Mononuclear cell (primary cell): Measurements from ENCODE around the gene AP2A2. TPM values are rescaled to one million over a fixed set of nuclear protein-coding genes. Genes with fewer than 3 reads are reported as not detected.
"Not testable (repeated sequence)": the region's sequence is repeated elsewhere in the genome, so short reads cannot be mapped to it uniquely, and the experiment has no call there.

Experiments used
- H3K27me3 ChIP-seq: 2 replicates; pipeline ENCODE4 v1.6.0; 2011; ENCODE audit warnings: low read length, control low read depth; ENCODE audit not compliant: insufficient read depth
- H3K4me1 ChIP-seq: 2 replicates; pipeline ENCODE4 v1.5.1; 2011; ENCODE audit warnings: mild to moderate bottlenecking, low read length, control low read depth; ENCODE audit not compliant: insufficient read depth
- H3K4me3 ChIP-seq: 2 replicates; pipeline ENCODE4 v1.5.1; 2011; ENCODE audit warnings: mild to moderate bottlenecking, low read length, moderate library complexity
- H3K9me3 ChIP-seq: 2 replicates; pipeline ENCODE4 v1.5.1; 2011; ENCODE audit warnings: low read depth, mild to moderate bottlenecking, control low read depth, low read length
- total RNA-seq: library from RNA; depleted of rRNA; stranded (reverse); fragments of >200 nt; gene quantifications from one replicate; pipeline ENCODE4 v1.2.3, GENCODE V29; 2012

AP2A2 gene
- total RNA-seq, 1 donor, result 40.0 TPM

- no peaks in the 10 kb centered on the region for H3K27me3 ChIP-seq
- H3K4me1 ChIP-seq, result peaks cover 6% of the 10 kb centered on the region
- no peaks in the 10 kb centered on the region for H3K9me3 ChIP-seq
- H3K4me3 ChIP-seq, result no peak overlapping the region
These were observed 27.0 kb downstream of the AP2A2 start for GRCh38 chr11:952406-953385.

GRCh38 chr11:953512-953911 lies 27.8 kb downstream of the AP2A2 start:
- Histone ChIP-seq H3K27me3 (no peaks in the 10 kb centered on the region), H3K4me3 (no peak overlapping the region), H3K9me3 (no peaks in the 10 kb centered on the region), H3K4me1 (peaks cover 6% of the 10 kb centered on the region)

DNA sequence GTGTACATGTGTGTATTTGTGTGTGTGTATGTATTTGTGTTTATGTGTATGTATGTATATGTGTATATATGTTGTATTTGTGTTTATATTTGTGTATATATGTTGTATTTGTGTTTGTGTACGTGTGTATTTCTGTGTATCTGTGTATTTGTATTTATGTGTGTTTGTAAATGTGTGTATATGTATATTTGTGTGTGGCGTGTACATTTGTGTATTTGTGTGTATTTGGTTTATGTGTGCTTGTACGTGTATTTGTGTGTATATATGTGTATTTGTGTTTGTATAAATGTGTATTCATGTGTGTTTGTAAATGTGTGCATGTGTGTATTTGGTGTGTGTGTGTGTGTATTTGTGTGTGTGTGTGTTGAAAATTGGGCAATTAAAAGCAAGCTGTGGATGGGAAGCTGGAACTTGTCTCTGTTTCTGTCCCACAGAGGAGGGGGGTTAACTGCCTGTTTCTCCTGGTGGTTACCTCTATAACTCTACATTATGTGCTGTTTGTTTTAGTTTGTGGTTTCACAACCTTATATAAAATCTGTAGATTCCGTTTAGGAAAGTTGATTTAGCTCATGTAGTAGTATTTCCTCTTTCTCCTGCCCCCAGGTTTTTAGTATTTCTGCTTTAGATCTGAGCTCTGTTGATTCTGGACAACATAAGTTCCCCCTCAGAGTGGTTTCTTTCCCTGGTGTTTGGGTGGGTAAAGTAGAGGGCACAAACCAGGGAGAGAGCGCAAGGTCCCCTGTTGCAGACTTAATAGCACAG lies 28.9 kb downstream of the AP2A2 start:
- H3K9me3 ChIP-seq, result no peaks in the 10 kb centered on the region
- H3K27me3 ChIP-seq, result no peaks in the 10 kb centered on the region
- no peak overlapping the region for H3K4me3 ChIP-seq
- H3K4me1 ChIP-seq, result peaks cover 6% of the 10 kb centered on the region

DNA sequence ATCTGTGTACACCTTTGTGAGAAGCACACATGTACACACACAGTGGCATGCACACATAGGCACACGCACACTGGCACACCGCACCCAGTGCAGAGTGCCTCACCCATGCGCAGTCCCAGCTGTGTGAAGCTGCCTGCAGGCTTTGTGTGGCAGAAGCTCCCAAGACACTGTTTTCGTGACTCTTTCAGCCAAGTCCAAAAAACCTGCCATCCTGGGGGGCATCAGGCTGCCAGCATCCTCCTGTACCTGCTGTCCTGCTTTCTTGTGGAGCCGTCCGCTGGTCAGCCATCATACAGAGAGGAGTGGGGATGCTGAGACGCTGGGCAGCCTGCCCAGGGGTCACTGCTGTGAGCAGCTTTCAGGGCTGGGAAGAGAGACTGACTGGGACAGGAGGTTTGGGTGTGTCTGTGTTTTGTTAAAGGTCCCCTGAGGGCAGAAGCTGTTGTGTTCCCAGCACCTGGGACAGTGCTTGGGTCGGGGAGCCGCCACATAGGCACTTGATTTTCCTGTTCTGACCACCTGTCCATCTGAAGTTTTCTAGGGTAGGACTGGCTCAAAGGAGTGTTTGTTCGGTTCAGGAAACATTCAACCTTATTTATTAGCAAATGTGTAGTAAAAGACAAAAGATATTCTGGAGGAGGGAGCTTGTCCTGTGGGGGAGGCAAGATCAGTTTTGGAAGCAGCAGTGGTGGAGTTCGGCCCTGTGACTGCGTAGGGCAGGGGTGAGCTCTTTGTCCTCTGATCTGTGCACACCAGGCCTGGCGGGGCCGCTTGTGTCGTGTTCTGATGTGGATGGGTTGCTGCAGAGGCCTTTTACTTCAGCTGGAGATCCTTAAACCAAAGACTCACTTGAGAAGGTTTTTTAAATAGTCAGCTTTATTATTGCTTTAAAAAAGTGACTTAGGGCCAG lies 29.7 kb downstream of the AP2A2 start:
- H3K4me1 ChIP-seq, result peaks cover 6% of the 10 kb centered on the region
- H3K4me3 ChIP-seq, result no peak overlapping the region
- no peaks in the 10 kb centered on the region for H3K27me3 ChIP-seq
- H3K9me3 ChIP-seq, result no peaks in the 10 kb centered on the region

- Histone ChIP-seq H3K4me3 (no peak overlapping the region), H3K27me3 (no peaks in the 10 kb centered on the region), H3K9me3 (no peaks in the 10 kb centered on the region), H3K4me1 (peaks cover 6% of the 10 kb centered on the region)
These were observed 31.7 kb downstream of the AP2A2 start for GRCh38 chr11:957212-957920.

- Histone ChIP-seq H3K4me3 (no peak overlapping the region), H3K4me1 (peaks cover 6% of the 10 kb centered on the region), H3K27me3 (no peaks in the 10 kb centered on the region), H3K9me3 (no peaks in the 10 kb centered on the region)
These were observed 32.4 kb downstream of the AP2A2 start for GRCh38 chr11:958101-958500.

DNA sequence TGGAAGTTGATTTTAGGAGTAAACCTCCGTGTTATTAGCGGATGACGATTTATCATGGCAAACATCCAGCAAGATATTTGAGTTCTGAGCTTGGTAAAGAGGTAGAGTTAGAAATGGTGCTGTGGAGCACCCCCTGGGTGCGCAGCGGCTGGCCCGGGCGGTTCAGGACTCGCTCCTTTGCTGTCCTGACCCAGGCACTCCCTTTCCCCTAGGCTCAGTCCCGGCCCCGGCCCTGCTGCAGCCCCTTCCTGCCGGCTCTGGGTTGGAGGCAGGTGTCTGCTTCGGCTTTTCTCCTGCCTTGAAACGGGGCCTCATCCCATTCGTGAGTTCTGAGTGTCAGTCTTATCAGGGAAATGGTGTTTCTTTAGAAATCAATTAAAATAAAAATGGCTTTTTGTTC lies 33.4 kb downstream of the AP2A2 start:
- H3K9me3 ChIP-seq, result no peaks in the 10 kb centered on the region
- H3K4me1 ChIP-seq, result peaks cover 6% of the 10 kb centered on the region
- no peak overlapping the region for H3K4me3 ChIP-seq
- no peaks in the 10 kb centered on the region for H3K27me3 ChIP-seq

DNA sequence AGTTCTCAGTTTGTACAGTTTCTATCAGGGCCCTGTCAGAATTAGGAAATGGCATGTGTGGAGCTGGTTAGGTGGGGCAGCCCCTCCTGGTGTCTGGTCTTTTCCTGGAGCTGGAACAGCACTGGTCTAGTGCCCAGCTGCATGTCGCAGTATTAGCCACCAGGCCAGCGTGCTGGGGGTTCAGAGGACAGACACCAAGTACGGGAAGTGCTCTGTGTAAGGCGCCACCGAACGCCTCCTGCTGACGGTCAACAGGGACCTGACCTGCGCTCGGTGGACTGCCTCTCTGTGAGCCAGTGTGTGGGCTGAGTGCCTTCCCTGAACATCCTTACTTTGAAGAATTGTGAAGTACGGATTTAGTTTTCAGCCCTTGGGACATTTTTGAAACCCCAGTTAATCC lies 33.9 kb downstream of the AP2A2 start:
- Histone ChIP-seq H3K27me3 (no peaks in the 10 kb centered on the region), H3K4me3 (no peak overlapping the region), H3K4me1 (peaks cover 6% of the 10 kb centered on the region), H3K9me3 (no peaks in the 10 kb centered on the region)

DNA sequence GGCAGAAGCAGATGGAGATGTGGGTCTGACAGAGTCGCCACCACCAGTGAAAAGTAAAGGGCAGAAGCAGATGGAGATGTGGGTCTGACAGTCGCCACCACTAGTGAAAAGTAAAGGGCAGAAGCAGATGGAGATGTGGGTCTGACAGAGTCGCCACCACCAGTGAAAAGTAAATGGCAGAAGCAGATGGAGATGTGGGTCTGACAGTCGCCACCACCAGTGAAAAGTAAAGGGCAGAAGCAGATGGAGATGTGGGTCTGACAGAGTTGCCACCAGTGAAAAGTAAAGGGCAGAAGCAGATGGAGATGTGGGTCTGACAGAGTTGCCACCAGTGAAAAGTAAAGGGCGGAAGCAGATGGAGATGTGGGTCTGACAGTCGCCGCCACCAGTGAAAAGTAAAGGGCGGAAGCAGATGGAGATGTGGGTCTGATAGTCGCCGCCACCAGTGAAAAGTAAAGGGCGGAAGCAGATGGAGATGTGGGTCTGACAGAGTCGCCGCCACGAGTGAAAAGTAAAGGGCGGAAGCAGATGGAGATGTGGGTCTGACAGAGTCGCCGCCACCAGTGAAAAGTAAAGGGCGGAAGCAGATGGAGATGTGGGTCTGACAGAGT lies 35.7 kb downstream of the AP2A2 start:
- H3K27me3 ChIP-seq, H3K4me3 ChIP-seq, H3K9me3 ChIP-seq, H3K4me1 ChIP-seq: not testable (repeated sequence)

DNA sequence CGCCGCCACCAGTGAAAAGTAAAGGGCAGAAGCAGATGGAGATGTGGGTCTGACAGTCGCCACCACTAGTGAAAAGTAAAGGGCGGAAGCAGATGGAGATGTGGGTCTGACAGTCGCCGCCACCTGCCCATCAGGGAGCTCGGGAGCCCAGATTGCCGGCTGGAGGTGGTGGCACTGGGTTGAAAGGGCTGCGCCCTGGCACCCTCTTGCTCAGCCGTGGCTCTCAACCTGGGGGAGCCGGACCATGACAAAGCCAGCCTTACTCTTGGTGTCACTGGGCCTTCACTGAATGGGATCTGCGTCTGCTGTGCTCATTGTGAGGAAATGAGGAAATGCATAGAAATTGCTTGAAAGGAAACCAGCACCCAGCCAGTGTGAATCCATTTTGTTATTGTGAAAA lies 36.3 kb downstream of the AP2A2 start:
- Histone ChIP-seq H3K27me3 (no peaks in the 10 kb centered on the region), H3K4me1 (no peaks in the 10 kb centered on the region), H3K9me3 (no peaks in the 10 kb centered on the region), H3K4me3 (no peak overlapping the region)

DNA sequence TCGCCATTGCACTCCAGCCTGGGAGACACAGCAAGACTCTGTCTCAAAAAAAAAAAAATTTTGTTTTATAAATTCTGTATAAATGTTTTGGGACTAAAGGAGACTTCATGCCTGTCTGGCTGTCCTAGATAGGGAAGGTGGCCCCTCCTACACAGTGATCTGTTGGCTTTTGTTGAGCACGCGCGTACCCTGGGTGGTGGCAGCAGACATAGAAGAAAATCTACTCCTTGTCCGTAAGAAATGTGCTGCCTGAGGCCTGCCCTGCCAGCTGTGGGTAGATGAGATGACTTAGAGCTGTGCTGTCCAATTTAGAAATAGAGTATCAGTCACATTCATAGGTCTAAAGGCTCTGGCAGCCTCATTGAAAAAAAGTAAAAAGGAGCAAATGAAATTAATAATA lies 37.0 kb downstream of the AP2A2 start:
- Histone ChIP-seq H3K27me3 (no peaks in the 10 kb centered on the region), H3K4me3 (no peak overlapping the region), H3K9me3 (no peaks in the 10 kb centered on the region), H3K4me1 (no peaks in the 10 kb centered on the region)

- Histone ChIP-seq H3K4me3 (no peak overlapping the region), H3K27me3 (no peaks in the 10 kb centered on the region), H3K9me3 (no peaks in the 10 kb centered on the region)
These were observed 38.2 kb downstream of the AP2A2 start for GRCh38 chr11:963852-964251.

GRCh38 chr11:965206-965775 lies 39.6 kb downstream of the AP2A2 start:
- Histone ChIP-seq H3K4me3 (no peak overlapping the region), H3K27me3 (no peaks in the 10 kb centered on the region), H3K9me3 (no peaks in the 10 kb centered on the region), H3K4me1 (peaks cover 10% of the 10 kb centered on the region)

More at GRCh38 chr11:963852-964251, 38.2 kb downstream of the AP2A2 start:
- H3K4me1 ChIP-seq, result no peaks in the 10 kb centered on the region
